Activated T-cell treated with anti-CD3 and anti-CD28 coated beads, Interleukin-2, amount 50 U/mL, for 72 hours (primary cell): ENCODE results near the gene KRT2. TPM values are rescaled to one million over a fixed set of nuclear protein-coding genes. Genes with fewer than 3 reads are reported as not detected.
"Not testable (repeated sequence)": the region's sequence is repeated elsewhere in the genome, so short reads cannot be mapped to it uniquely, and the experiment has no call there.

Experiments used
- ATAC-seq, 2 donors: fragments of 150-1000 bp; cut with Tn5 transposase; replicated peaks in 1 of 2; 2 replicates each; pipeline ENCODE4 v1.10.0; 2021; ENCODE audit warnings: moderate library complexity in 2 of 2, mild to moderate bottlenecking in 1 of 2
- DNase-seq, 2 donors: peaks; one replicate each; pipeline ENCODE4 v3.0.0; 2021 to 2022; ENCODE audit warnings: mixed read lengths in 1 of 2
- H3K27ac Mint-ChIP-seq: one replicate; pipeline ENCODE4 v1.8.0; 2022; ENCODE audit warnings: mild to moderate bottlenecking, moderate library complexity, mixed read lengths
- H3K27me3 Mint-ChIP-seq: one replicate; pipeline ENCODE4 v1.8.0; 2022; ENCODE audit warnings: low read depth, mixed read lengths
- H3K36me3 Mint-ChIP-seq, 2 donors: one replicate each; pipeline ENCODE4 v1.8.0; 2022; ENCODE audit warnings: mixed read lengths in 2 of 2, mild to moderate bottlenecking in 1 of 2; ENCODE audit not compliant: insufficient read depth in 2 of 2
- H3K4me1 Mint-ChIP-seq: one replicate; pipeline ENCODE4 v1.8.0; 2022; ENCODE audit warnings: low read depth, mixed read lengths
- H3K4me3 Mint-ChIP-seq, 2 donors: one replicate each; pipeline ENCODE4 v1.8.0; 2022; ENCODE audit warnings: mild to moderate bottlenecking in 2 of 2, mixed read lengths in 2 of 2, moderate library complexity in 2 of 2
- H3K9me3 Mint-ChIP-seq, 2 donors: one replicate each; pipeline ENCODE4 v1.8.0; 2022; ENCODE audit warnings: mixed read lengths in 2 of 2
- total RNA-seq, 2 donors: library from RNA; stranded (reverse); gene quantifications; one replicate each; pipeline ENCODE4 v1.2.3, GENCODE V29; 2022

Gene KRT2
- total RNA-seq, 2 donors from 2014 or later = not detected

DNA sequence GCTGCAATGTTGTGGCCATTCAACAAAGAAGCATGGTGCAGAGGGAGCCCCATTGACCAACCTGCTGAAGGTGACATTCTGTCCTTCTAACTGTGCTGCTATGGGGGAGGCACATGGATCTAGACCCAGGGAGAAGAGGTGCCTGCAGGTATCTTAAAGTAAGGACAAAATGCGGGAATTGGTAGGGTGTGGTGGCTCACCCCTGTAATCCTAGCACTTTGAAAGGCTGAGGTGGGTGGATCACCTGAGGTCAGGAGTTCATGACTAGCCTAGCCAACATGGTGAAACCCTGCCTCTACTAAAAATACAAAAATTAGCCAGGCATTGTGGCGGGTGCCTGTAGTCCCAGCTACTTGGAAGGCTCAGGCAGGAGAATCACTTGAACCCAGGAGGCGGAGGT is 17.9 kb upstream of the KRT2 start:
- H3K27me3 Mint-ChIP-seq, H3K27ac Mint-ChIP-seq, H3K4me3 Mint-ChIP-seq, DNase-seq, H3K9me3 Mint-ChIP-seq, ATAC-seq, H3K36me3 Mint-ChIP-seq, H3K4me1 Mint-ChIP-seq: not testable (repeated sequence)

DNA sequence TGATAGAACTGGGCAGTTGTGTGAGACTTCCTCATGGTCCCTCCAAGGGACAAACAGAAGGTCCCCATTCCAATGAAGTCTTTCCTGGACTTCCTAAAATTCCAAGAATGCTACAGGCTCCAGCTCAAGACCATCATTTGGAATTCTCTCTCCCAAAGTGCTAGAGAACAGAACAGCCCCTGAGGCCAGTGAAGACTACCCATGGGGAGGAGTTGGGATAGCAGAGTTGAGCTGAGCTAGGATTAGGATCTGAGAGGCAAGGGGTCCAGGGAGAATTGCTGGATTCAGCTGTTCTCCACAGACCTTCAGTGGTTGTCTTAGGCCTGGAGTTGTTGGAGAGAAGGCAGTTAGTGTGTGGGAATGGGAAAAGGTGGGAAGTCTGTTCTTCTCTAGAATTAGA is 17.4 kb upstream of the KRT2 start:
- no peak for DNase-seq
- no peak for ATAC-seq
- no peak overlapping the region for H3K4me3 Mint-ChIP-seq
- H3K27me3 Mint-ChIP-seq = no peaks in the 10 kb centered on the region
- H3K27ac Mint-ChIP-seq = no peak overlapping the region
- no peaks in the 10 kb centered on the region for H3K9me3 Mint-ChIP-seq
- peaks cover 2% of the 10 kb centered on the region for H3K4me1 Mint-ChIP-seq
- H3K36me3 Mint-ChIP-seq = no peaks in the 10 kb centered on the region

DNA sequence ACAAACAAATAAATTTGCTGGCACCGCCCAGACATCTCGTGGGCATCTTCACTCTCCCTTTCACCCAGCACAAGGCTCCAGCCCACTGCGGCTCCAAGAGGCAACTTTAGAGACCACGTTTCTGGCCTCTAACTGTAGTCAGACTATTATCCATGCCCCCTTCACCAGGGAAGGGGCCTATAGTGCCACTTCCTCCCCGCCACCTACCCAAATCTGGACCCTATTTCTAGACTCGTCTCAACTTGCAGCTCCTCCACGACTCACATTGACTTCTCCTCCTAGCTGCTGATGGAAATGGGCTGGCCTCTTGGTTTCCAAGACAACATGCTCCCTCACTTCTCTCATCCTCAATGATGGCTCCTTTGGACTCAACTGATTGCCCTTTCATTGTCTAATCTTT is 15.9 kb upstream of the KRT2 start:
- Mint-ChIP-seq H3K27me3 (no peaks in the 10 kb centered on the region), H3K36me3 (no peaks in the 10 kb centered on the region), H3K9me3 (no peaks in the 10 kb centered on the region), H3K4me1 (no peaks in the 10 kb centered on the region), H3K4me3 (no peak overlapping the region), H3K27ac (no peak overlapping the region)
- ATAC-seq (no peak), DNase-seq (no peak)

DNA sequence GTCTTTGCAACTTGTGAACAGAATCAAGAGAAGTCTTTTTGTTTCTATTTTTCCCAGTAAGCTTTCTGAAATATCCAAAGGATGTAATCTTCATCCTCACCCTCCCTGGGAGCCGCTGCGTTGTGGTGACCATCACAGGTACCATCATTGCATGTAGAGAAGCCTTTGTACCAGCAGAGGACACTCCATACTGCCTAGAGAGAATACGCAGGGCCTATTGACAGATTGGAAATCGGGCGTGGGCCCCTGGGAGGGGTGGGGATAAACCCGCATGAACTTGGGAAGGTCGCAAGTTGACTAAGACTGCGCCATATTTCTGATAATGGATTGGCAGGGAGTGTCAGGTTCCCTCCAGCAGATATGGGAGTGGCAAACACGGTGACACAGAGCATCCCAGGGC is 15.5 kb upstream of the KRT2 start:
- ATAC-seq (no peak), DNase-seq (no peak)
- no peak overlapping the region for H3K4me3 Mint-ChIP-seq
- H3K27ac Mint-ChIP-seq = no peak overlapping the region
- H3K36me3 Mint-ChIP-seq = no peaks in the 10 kb centered on the region
- H3K27me3 Mint-ChIP-seq = no peaks in the 10 kb centered on the region
- H3K4me1 Mint-ChIP-seq = peaks cover 1% of the 10 kb centered on the region
- no peaks in the 10 kb centered on the region for H3K9me3 Mint-ChIP-seq

DNA sequence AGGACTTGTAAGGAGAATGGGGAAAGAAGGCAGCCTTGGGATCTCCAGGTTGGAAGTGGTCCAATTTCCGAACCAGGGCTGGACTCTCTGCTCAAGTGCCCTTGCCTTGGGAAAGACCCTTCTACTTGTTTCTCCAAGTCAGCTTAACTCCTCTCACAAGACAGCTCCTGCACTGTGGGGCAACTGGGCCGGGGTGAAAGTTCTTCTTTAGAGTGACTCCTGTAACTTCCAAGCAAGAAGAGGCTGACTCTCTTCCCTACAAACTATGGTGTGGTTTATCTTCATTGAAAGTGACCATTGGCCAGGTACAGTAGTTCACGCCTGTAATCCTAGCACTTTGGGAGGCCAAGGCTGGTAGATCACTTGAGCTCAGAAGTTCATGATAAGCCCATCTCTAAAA is 14.5 kb upstream of the KRT2 start:
- Mint-ChIP-seq H3K36me3 (no peaks in the 10 kb centered on the region), H3K4me1 (peaks cover 5% of the 10 kb centered on the region), H3K9me3 (no peaks in the 10 kb centered on the region), H3K27ac (no peak overlapping the region), H3K4me3 (no peak overlapping the region), H3K27me3 (no peaks in the 10 kb centered on the region)
- no peak for ATAC-seq
- no peak for DNase-seq

DNA sequence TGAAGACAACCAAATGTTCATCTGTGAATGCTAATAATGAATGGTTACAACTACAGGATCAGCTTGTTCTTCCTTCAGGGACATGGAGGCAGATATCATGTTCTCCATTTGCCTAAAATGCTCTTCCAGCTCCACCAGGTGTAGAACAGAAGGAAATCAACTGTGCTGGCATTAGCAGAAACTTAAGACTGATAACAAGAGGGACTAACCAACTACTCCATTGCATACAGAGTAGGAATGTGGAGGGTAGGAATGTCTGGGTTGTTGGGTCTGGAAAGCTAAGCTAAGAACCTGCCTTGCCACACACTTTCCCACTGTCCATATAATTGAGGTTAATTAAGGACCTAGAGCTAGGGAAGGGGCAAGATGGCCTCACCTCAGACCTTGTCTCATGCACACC is 11.4 kb upstream of the KRT2 start:
- H3K36me3 Mint-ChIP-seq = no peaks in the 10 kb centered on the region
- H3K27me3 Mint-ChIP-seq = no peaks in the 10 kb centered on the region
- H3K9me3 Mint-ChIP-seq = no peaks in the 10 kb centered on the region
- DNase-seq = no peak
- no peak for ATAC-seq
- no peak overlapping the region for H3K27ac Mint-ChIP-seq
- H3K4me3 Mint-ChIP-seq = no peak overlapping the region
- H3K4me1 Mint-ChIP-seq = peaks cover 5% of the 10 kb centered on the region

DNA sequence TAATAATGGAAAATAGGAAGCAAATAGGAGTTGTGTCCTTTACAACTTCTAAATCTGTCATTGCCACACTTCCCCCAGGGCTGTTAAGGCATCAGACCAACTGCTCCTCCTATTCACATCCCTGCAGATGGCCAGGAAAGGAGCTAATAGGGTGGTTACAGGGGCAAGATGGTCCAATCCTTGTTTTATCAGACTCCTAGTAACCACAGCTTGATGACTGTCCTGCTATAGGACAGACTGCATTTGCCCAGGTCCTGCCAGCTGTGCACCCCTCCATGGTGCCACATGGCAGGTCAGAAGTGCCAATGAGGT is 10.9 kb upstream of the KRT2 start:
- no peak for ATAC-seq
- DNase-seq = no peak

DNA sequence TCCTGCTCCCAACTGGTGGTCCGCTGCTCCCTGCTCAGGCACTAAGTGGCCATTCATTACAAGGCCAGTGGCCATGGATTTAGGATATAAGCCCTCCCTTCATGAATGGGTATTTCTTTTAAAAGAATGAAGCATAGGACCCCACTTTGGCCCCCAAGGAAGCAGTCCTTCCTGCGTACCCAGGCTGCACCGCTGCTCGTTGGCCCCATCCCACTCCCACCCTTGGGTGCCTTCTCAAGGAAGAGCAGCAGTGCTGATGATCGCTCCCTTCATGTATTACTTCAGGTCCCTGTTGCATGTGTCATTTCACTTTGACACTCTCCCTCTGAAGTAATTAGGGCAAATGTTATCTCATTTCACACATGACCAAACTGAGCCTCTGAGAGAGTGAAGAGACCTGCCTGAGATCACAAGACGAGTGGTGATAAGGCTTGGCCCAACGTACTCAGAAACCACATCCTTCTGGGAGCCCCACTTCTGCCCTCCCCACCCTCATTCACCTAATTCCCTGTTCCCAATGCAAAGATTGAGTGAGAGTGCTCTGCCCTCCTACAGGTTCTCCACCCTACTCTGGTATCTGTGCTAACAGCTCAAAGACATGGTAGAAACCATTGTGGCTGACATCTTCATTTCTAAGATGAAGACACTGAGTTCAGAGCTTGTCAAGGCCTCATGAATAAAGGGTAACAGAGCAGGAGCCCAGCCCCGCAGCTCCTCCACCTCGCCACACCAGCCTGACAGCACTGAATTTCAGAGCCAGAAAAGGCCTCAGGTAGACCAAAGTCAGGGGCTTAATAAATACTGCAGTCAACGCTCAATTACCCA is 10.3 kb upstream of the KRT2 start:
- no peak overlapping the region for H3K27ac Mint-ChIP-seq
- no peak for ATAC-seq
- DNase-seq = no peak

More for the DNA sequence above, 10.9 kb upstream of the KRT2 start:
- Mint-ChIP-seq H3K4me1 (peaks cover 5% of the 10 kb centered on the region), H3K27me3 (no peaks in the 10 kb centered on the region), H3K9me3 (no peaks in the 10 kb centered on the region), H3K36me3 (no peaks in the 10 kb centered on the region), H3K4me3 (no peak overlapping the region), H3K27ac (no peak overlapping the region)

DNA sequence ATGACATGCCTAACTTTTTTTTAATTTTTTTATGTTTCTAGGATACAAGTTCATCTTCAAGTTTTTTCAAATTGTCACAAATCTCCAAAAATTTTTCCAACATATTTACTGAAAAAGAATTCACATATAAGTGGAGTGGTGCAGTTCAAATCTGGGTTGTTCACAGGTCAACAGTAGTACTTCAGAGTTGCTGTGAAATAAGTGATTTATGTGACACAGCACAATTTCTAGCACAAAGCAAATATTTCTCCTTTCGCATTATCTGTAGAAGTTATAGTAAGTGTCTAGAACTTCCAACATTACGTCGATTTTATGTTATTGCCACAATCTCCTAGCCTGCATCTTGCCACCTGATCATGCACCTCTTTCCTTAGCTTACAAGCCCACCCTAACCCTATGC is 9.7 kb upstream of the KRT2 start:
- ATAC-seq (no peak), DNase-seq (no peak)
- H3K9me3 Mint-ChIP-seq = no peaks in the 10 kb centered on the region
- no peak overlapping the region for H3K4me3 Mint-ChIP-seq
- peaks cover 5% of the 10 kb centered on the region for H3K4me1 Mint-ChIP-seq
- no peaks in the 10 kb centered on the region for H3K27me3 Mint-ChIP-seq
- H3K27ac Mint-ChIP-seq = no peak overlapping the region
- H3K36me3 Mint-ChIP-seq = no peaks in the 10 kb centered on the region

More for the DNA sequence above, 10.3 kb upstream of the KRT2 start:
- peaks cover 5% of the 10 kb centered on the region for H3K4me1 Mint-ChIP-seq
- no peaks in the 10 kb centered on the region for H3K27me3 Mint-ChIP-seq
- no peaks in the 10 kb centered on the region for H3K9me3 Mint-ChIP-seq
- H3K4me3 Mint-ChIP-seq = no peak overlapping the region
- H3K36me3 Mint-ChIP-seq = no peaks in the 10 kb centered on the region

DNA sequence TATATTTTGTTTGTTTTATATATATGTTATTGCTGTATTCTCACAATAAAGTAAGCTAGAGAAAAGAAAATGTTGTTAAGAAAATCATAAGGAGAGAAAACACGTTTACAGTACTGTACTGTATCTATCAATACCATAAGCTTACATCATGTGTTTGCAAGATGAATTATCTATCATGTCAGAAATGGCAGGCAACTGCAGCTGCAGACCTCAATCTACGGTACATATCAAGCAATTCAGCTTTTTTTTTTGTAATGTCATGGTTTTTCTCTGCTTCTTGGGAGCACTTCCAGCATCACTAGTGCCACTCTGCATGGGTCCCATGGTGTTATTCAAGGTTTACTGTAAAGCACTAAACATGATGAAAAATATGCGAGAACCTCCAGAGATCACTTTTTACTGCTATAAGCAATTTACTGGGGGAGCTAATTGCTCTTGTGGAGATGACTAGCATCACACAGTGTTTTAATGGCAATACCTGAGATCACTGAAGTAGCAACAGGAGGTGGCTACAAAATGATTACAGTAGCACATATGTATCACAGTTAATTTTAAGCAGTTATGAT is 9.0 kb upstream of the KRT2 start:
- Mint-ChIP-seq H3K27me3 (no peaks in the 10 kb centered on the region), H3K27ac (no peak overlapping the region), H3K4me3 (no peak overlapping the region), H3K36me3 (no peaks in the 10 kb centered on the region), H3K4me1 (peaks cover 5% of the 10 kb centered on the region), H3K9me3 (no peaks in the 10 kb centered on the region)
- ATAC-seq = no peak
- no peak for DNase-seq

DNA sequence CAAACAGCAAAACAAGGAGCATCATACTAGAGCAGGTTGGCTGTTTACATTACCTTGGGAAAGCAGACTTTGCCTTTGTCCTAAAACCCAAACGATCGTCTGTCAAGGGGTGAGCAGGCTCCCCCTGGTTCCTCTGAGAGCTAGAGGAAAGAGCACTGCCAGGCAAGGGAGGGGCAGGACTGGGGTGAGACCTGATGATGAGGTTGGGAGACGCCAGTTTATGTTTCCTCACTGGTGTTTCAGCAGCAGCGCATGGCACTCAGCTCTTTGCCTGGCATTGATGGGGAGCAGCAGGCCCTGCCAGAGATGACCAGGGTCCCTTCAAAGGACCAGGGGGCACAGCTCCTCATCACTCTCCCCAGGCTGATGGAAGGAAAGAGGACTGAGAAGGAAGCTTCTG is 7.9 kb upstream of the KRT2 start:
- DNase-seq = no peak
- Mint-ChIP-seq H3K36me3 (no peaks in the 10 kb centered on the region), H3K4me1 (peaks cover 5% of the 10 kb centered on the region), H3K27me3 (no peaks in the 10 kb centered on the region), H3K4me3 (no peak overlapping the region), H3K9me3 (no peaks in the 10 kb centered on the region), H3K27ac (no peak overlapping the region)
- ATAC-seq = no peak

DNA sequence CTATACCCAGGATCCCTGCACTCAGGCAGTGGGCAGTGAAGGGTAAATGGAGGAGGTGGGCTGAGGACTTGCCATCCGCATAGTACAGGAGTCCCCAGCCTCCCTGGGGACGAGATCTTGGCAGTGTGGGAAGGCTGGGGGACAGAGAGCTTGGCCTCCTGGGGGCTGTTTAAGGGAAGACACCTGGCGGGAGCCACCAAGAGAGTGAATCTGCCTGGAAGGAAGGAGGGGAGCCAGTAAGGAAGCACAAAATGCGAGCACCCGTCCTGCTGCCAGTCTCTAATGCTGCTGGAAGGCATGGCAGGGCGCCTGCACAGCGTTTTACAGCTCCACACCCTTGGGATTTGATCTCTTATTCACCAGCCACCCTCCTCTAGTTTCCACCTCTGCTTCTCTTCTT is 7.4 kb upstream of the KRT2 start:
- DNase-seq (no peak), ATAC-seq (no peak)
- Mint-ChIP-seq H3K4me3 (no peak overlapping the region), H3K36me3 (no peaks in the 10 kb centered on the region), H3K27me3 (no peaks in the 10 kb centered on the region), H3K27ac (no peak overlapping the region), H3K4me1 (peaks cover 5% of the 10 kb centered on the region), H3K9me3 (no peaks in the 10 kb centered on the region)

DNA sequence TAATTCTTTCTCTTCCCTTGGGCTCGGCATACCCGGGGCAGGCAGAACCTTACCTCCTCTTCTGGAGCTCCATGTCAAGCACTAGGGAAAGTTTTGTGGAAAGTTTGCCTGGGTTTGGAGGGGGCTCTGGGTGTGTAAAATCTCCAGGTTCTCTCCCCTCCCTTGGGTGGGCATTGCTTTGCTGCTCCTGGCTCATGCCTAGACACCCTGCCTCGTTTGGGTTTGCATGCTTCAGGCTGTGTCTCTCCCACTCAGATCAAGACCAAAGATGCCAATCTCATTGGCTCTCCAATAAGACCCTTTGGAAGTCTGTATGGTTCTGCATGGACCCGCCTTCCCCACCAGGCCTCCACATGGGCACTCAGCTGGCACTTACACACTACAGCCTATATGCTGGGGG is 6.2 kb upstream of the KRT2 start:
- H3K36me3 Mint-ChIP-seq = no peaks in the 10 kb centered on the region
- no peaks in the 10 kb centered on the region for H3K27me3 Mint-ChIP-seq
- ATAC-seq = no peak
- H3K4me1 Mint-ChIP-seq = peaks cover 5% of the 10 kb centered on the region
- no peaks in the 10 kb centered on the region for H3K9me3 Mint-ChIP-seq
- no peak for DNase-seq
- H3K4me3 Mint-ChIP-seq = no peak overlapping the region
- H3K27ac Mint-ChIP-seq = no peak overlapping the region

DNA sequence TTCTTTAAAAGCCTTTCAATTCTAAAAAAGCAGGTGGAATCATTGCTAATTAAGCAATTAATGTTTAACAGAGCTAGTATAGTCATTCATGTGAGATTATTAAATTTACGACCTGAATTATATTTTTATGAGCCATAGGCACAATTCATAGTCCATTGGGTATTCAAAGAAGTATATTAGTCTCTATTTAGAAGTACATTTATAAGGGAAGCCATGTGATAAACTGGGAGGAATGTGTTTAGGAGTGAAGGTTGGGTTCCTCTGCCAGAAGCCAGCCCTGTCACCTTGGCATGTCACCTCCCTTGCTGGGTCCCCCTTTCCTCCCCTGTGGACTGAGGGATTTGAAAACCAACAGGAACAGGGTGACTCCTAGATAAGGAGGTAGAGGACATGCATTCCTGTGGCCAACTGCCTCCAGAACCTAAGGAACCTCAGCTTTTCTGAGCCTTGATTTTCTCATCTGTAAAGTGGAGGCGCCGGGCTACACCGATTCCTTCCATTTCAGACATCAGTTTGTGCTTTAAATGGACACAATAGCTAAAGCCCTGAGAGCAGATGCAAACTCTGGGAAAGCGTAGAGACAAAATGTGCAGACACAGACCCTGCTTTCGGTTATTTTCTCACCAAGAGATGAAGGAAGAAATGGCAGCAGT is 5.4 kb upstream of the KRT2 start:
- DNase-seq = no peak
- ATAC-seq = no peak
- Mint-ChIP-seq H3K4me1 (peaks cover 3% of the 10 kb centered on the region), H3K36me3 (no peaks in the 10 kb centered on the region), H3K27me3 (no peaks in the 10 kb centered on the region), H3K9me3 (no peaks in the 10 kb centered on the region), H3K27ac (no peak overlapping the region), H3K4me3 (no peak overlapping the region)
